Liver (tissue), 9 donors: ENCODE data around the gene MRPL21. TPM values are rescaled to one million over a fixed set of nuclear protein-coding genes. Genes with fewer than 3 reads are reported as not detected.

ENCODE experiments used
- DNase-seq: peaks from one replicate; pipeline ENCODE4 v3.0.0-alpha.2; 2017; ENCODE audit warnings: low spot score
- H3K27ac ChIP-seq, 2 donors: one replicate each; pipeline ENCODE4 v1.7.0; 2013; ENCODE audit warnings: inconsistent platforms in 2 of 2, low read length in 2 of 2, control low read depth in 1 of 2, low read depth in 1 of 2, mild to moderate bottlenecking in 1 of 2
- H3K27me3 ChIP-seq, 4 donors: one replicate each; pipeline versions ENCODE4 v1.6.1 to v1.7.0; 2013; ENCODE audit warnings: low read length in 3 of 4, inconsistent platforms in 1 of 4, mild to moderate bottlenecking in 1 of 4, moderate library complexity in 1 of 4; ENCODE audit not compliant: control insufficient read depth in 4 of 4, insufficient read depth in 4 of 4
- H3K36me3 ChIP-seq, 4 donors: one replicate each; pipeline versions ENCODE4 v1.6.1 to v1.7.0; 2013; ENCODE audit warnings: low read length in 3 of 4, mild to moderate bottlenecking in 3 of 4, low read depth in 1 of 4, moderate library complexity in 1 of 4; ENCODE audit not compliant: control insufficient read depth in 4 of 4, insufficient read depth in 3 of 4
- H3K4me1 ChIP-seq, 4 donors: one replicate each; pipeline versions ENCODE4 v1.6.1 to v1.7.0; 2013; ENCODE audit warnings: low read length in 3 of 4, mild to moderate bottlenecking in 3 of 4, moderate library complexity in 1 of 4; ENCODE audit not compliant: control insufficient read depth in 4 of 4, insufficient read depth in 4 of 4
- H3K4me3 ChIP-seq, 3 donors: one replicate each; pipeline versions ENCODE4 v1.6.1 to v1.7.0; 2013; ENCODE audit warnings: low read length in 3 of 3, control low read depth in 1 of 3, low read depth in 1 of 3, mild to moderate bottlenecking in 1 of 3
- H3K9ac ChIP-seq, 2 donors: one replicate each; pipeline ENCODE4 v1.7.0; 2013; ENCODE audit warnings: low read length in 2 of 2, mild to moderate bottlenecking in 2 of 2, moderate library complexity in 2 of 2, control low read depth in 1 of 2, low read depth in 1 of 2
- H3K9me3 ChIP-seq, 4 donors: one replicate each; pipeline versions ENCODE4 v1.6.1 to v1.7.0; 2013; ENCODE audit warnings: low read length in 3 of 4; ENCODE audit not compliant: control insufficient read depth in 4 of 4
- FOXA1 ChIP-seq: IDR thresholded peaks from 2 replicates; pipeline ENCODE4 v1.6.1; 2016; ENCODE audit warnings: antibody characterized with exemption
- FOXA2 ChIP-seq: IDR thresholded peaks from 2 replicates; pipeline ENCODE4 v1.6.1; 2016; ENCODE audit warnings: antibody characterized with exemption
- GABPA ChIP-seq, 2 donors: IDR thresholded peaks in 1 of 2; conservative IDR thresholded peaks in 1 of 2; 2 replicates each; pipeline ENCODE4 v1.6.1; 2016; ENCODE audit warnings: antibody characterized with exemption in 2 of 2, mild to moderate bottlenecking in 1 of 2, moderate library complexity in 1 of 2
- NR2F2 ChIP-seq: IDR thresholded peaks from 2 replicates; pipeline ENCODE4 v1.6.1; 2016; ENCODE audit warnings: antibody characterized with exemption
- RAD21 ChIP-seq, 2 donors: IDR thresholded peaks; 2 replicates each; pipeline ENCODE4 v1.6.1; 2016; ENCODE audit warnings: antibody characterized with exemption in 2 of 2, mild to moderate bottlenecking in 2 of 2
- SP1 ChIP-seq: IDR thresholded peaks from 2 replicates; pipeline ENCODE4 v1.6.1; 2018; ENCODE audit warnings: antibody characterized with exemption, mild to moderate bottlenecking
- TAF1 ChIP-seq: conservative IDR thresholded peaks from 2 replicates; pipeline ENCODE4 v1.6.1; 2016; ENCODE audit warnings: antibody characterized with exemption, mild to moderate bottlenecking
- YY1 ChIP-seq: IDR thresholded peaks from 2 replicates; pipeline ENCODE4 v1.6.1; 2016; ENCODE audit warnings: antibody characterized with exemption, mild to moderate bottlenecking
- WGBS: extraction: QIAGEN DNeasy Blood & Tissue Kit; methylation state at CpG from one replicate; pipeline ENCODE4 v1.1.7; 2013; 5-methylcytosine and 5-hydroxymethylcytosine counted together
- polyA plus RNA-seq, 2 donors: library from polyadenylated mRNA; stranded (reverse) in 1 of 2; unstranded in 1 of 2; fragments of 200-250 nt in 1 of 2; fragments of >200 nt in 1 of 2; fragmentation: Nextera tagmentation in 1 of 2; extraction: Ambion mirVana in 1 of 2; gene quantifications; one replicate each; pipeline versions ENCODE4 v1.2.1 to v1.2.3, GENCODE V29; 2013 to 2015
- total RNA-seq, 2 donors: library from RNA; depleted of rRNA; stranded (reverse); fragments of >200 nt; gene quantifications; one replicate each; pipeline ENCODE4 v1.2.3, GENCODE V29; 2014
- TF ChIP-seq, protein P1 (sequence below): fragments of 150-350 bp; IDR thresholded peaks from 2 replicates; pipeline ENCODE4 v1.5.1; 2017; ENCODE audit warnings: improper control_type of control experiment, low read depth, low read length; ENCODE audit not compliant: missing input control
- TF ChIP-seq, protein P2 (sequence below): IDR thresholded peaks from 2 replicates; pipeline ENCODE4 v1.6.1; 2016; ENCODE audit warnings: antibody characterized with exemption
- TF ChIP-seq, protein P3 (sequence below): IDR thresholded peaks from 2 replicates; pipeline ENCODE4 v1.6.1; 2016; ENCODE audit warnings: antibody characterized with exemption
- donor health status: healthy.
- donor health status: healthy.
- donor health status: healthy.
- donor health status: healthy.
- donor health status: healthy.

MRPL21 gene
- total and polyA plus RNA-seq, 4 donors: 22.3 to 76.8 (median 35.4) TPM

- TF ChIP-seq, protein P1, sequence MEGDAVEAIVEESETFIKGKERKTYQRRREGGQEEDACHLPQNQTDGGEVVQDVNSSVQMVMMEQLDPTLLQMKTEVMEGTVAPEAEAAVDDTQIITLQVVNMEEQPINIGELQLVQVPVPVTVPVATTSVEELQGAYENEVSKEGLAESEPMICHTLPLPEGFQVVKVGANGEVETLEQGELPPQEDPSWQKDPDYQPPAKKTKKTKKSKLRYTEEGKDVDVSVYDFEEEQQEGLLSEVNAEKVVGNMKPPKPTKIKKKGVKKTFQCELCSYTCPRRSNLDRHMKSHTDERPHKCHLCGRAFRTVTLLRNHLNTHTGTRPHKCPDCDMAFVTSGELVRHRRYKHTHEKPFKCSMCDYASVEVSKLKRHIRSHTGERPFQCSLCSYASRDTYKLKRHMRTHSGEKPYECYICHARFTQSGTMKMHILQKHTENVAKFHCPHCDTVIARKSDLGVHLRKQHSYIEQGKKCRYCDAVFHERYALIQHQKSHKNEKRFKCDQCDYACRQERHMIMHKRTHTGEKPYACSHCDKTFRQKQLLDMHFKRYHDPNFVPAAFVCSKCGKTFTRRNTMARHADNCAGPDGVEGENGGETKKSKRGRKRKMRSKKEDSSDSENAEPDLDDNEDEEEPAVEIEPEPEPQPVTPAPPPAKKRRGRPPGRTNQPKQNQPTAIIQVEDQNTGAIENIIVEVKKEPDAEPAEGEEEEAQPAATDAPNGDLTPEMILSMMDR: no peak
- TF ChIP-seq FOXA2 (no peak), NR2F2 (no peak), GABPA (IDR thresholded peaks at IDR 0.05 in 1 of 2, conservative IDR thresholded peaks at IDR 0.05 in 1 of 2) (no peak)
These were observed 35.4 kb upstream of the MRPL21 start (continued) for GRCh38 chr11:68938816-68939582.

- TF ChIP-seq TAF1 (no peak), FOXA1 (no peak)
- TF ChIP-seq, protein P2, sequence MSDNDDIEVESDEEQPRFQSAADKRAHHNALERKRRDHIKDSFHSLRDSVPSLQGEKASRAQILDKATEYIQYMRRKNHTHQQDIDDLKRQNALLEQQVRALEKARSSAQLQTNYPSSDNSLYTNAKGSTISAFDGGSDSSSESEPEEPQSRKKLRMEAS: no peak
- DNase-seq: no peak
- no peaks in the 10 kb centered on the region for H3K4me1 ChIP-seq
- no peaks in the 10 kb centered on the region for H3K9me3 ChIP-seq
- no peak overlapping the region for H3K27ac ChIP-seq
- 93% methylated on average over 18 of the region's 18 CpGs for WGBS
- H3K27me3 ChIP-seq: no peaks in the 10 kb centered on the region
- H3K4me3 ChIP-seq: no peak overlapping the region
- H3K36me3 ChIP-seq: peaks cover 25 to 65% (median 27%) of the 10 kb centered on the region in 4 donors
- no peak overlapping the region for H3K9ac ChIP-seq
These were observed 34.5 kb upstream of the MRPL21 start for GRCh38 chr11:68938088-68938487.

GRCh38 chr11:68936676-68937620 lies 33.3 kb upstream of the MRPL21 start:
- DNase-seq: no peak
- Histone ChIP-seq H3K9me3 (no peaks in the 10 kb centered on the region), H3K36me3 (peaks cover 25 to 70% (median 27%) of the 10 kb centered on the region in 4 donors), H3K4me1 (no peaks in the 10 kb centered on the region), H3K9ac (no peak overlapping the region), H3K27me3 (no peaks in the 10 kb centered on the region), H3K27ac (no peak overlapping the region), H3K4me3 (no peak overlapping the region)
- 96% methylated on average over 29 of the region's 29 CpGs for WGBS
- TF ChIP-seq FOXA2: no peak
- TF ChIP-seq YY1: no peak
- no peak for TF ChIP-seq SP1
- TF ChIP-seq GABPA (IDR thresholded peaks at IDR 0.05 in 1 of 2, conservative IDR thresholded peaks at IDR 0.05 in 1 of 2): no peak
- TF ChIP-seq, protein P2: no peak
- TF ChIP-seq, protein P3, sequence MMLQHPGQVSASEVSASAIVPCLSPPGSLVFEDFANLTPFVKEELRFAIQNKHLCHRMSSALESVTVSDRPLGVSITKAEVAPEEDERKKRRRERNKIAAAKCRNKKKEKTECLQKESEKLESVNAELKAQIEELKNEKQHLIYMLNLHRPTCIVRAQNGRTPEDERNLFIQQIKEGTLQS: no peak
- no peak for TF ChIP-seq FOXA1
- TF ChIP-seq, protein P1: no peak
- no peak for TF ChIP-seq RAD21 (IDR thresholded peaks at IDR 0.05)
